Bronchial epithelial cell (primary cell): ENCODE data around the gene EIF4ENIF1. TPM values are rescaled to one million over a fixed set of nuclear protein-coding genes. Genes with fewer than 3 reads are reported as not detected.
A peak's percentile ranks its signal among the peaks of the same experiment; 100 is the strongest.
"Not testable (repeated sequence)": the region's sequence is repeated elsewhere in the genome, so short reads cannot be mapped to it uniquely, and the experiment has no call there.

Experiments used
- DNase-seq: peaks from one replicate; pipeline ENCODE4 v3.0.0-alpha.2; 2010; ENCODE audit warnings: low read depth
- FAIRE-seq: peaks from 2 replicates; lab custom pipeline; 2011; peaks lifted over from hg19 to GRCh38; lab: Jason Lieb, UNC
- H3K27me3 ChIP-seq: 2 replicates; pipeline ENCODE4 v1.5.1; 2011; ENCODE audit warnings: low read length; ENCODE audit not compliant: control insufficient read depth, insufficient read depth
- H3K36me3 ChIP-seq: 2 replicates; pipeline ENCODE4 v1.5.1; 2011; ENCODE audit warnings: low read length; ENCODE audit not compliant: control insufficient read depth, insufficient read depth
- H3K4me3 ChIP-seq: 2 replicates; pipeline ENCODE4 v1.5.1; 2011; ENCODE audit warnings: mild to moderate bottlenecking, low read depth, low read length, control low read depth
- CTCF ChIP-seq: IDR thresholded peaks from 2 replicates; pipeline ENCODE4 v1.5.1; 2011; ENCODE audit warnings: mild to moderate bottlenecking, moderate library complexity, low read length, control low read depth, inconsistent platforms; ENCODE audit not compliant: insufficient read depth, severe bottlenecking
- total RNA-seq: library from RNA; depleted of rRNA; stranded (reverse); fragments of >200 nt; gene quantifications from 2 replicates; pipeline ENCODE4 v1.2.1, GENCODE V29; 2014

EIF4ENIF1 gene
- total RNA-seq, 1 donor from 2014 or later, result 5.3 TPM

- TF ChIP-seq CTCF, result no peak
- DNase-seq, result no peak
- Histone ChIP-seq H3K27me3 (no peaks in the 10 kb centered on the region), H3K36me3 (peaks cover 3% of the 10 kb centered on the region), H3K4me3 (peak overlapping the region; percentile 60)
- no peak for FAIRE-seq
Observed at GRCh38 chr22:31488346-31488883, 1.2 kb downstream of the EIF4ENIF1 start.

GRCh38 chr22:31486951-31487350 lies 2.7 kb downstream of the EIF4ENIF1 start:
- FAIRE-seq (no peak), DNase-seq (no peak)
- no peak for TF ChIP-seq CTCF
- Histone ChIP-seq H3K27me3 (no peaks in the 10 kb centered on the region), H3K36me3 (peaks cover 3% of the 10 kb centered on the region), H3K4me3 (no peak overlapping the region)

- not testable (repeated sequence) for FAIRE-seq, H3K4me3 ChIP-seq, DNase-seq, H3K36me3 ChIP-seq, H3K27me3 ChIP-seq
Observed at GRCh38 chr22:31486369-31486768, 3.3 kb downstream of the EIF4ENIF1 start.

- not testable (repeated sequence) for H3K36me3 ChIP-seq, FAIRE-seq, H3K27me3 ChIP-seq, H3K4me3 ChIP-seq, DNase-seq
Observed at GRCh38 chr22:31482470-31482869, 7.2 kb downstream of the EIF4ENIF1 start.

GRCh38 chr22:31481129-31481528 lies 8.5 kb downstream of the EIF4ENIF1 start:
- no peak for FAIRE-seq
- Histone ChIP-seq H3K4me3 (no peak overlapping the region), H3K27me3 (no peaks in the 10 kb centered on the region), H3K36me3 (peaks cover 9% of the 10 kb centered on the region)
- no peak for TF ChIP-seq CTCF
- no peak for DNase-seq

GRCh38 chr22:31477329-31477728 lies 12.3 kb downstream of the EIF4ENIF1 start:
- DNase-seq (no peak), FAIRE-seq (no peak)
- no peak for TF ChIP-seq CTCF
- no peaks in the 10 kb centered on the region for H3K27me3 ChIP-seq
- H3K4me3 ChIP-seq, result no peak overlapping the region
- peaks cover 6% of the 10 kb centered on the region for H3K36me3 ChIP-seq

- DNase-seq (no peak), FAIRE-seq (no peak)
- Histone ChIP-seq H3K4me3 (no peak overlapping the region), H3K27me3 (no peaks in the 10 kb centered on the region), H3K36me3 (peaks cover 5% of the 10 kb centered on the region)
- no peak for TF ChIP-seq CTCF
Observed at GRCh38 chr22:31475800-31476199, 13.8 kb downstream of the EIF4ENIF1 start.
